Gastrocnemius medialis (tissue), 4 donors: ENCODE measurements around the gene TPT1.

Source experiments
- CTCF ChIP-seq, 5 experiments: fragments of 450-650 bp in 3 of 5; fragments of 200-600 bp in 2 of 5; sonication (generic) in 2 of 5; IDR thresholded peaks in 4 of 5; conservative IDR thresholded peaks in 1 of 5; 1 replicate in 4 of 5; 2 replicates in 1 of 5; pipeline ENCODE4 v1.5.1; 2016 to 2019; ENCODE audit warnings: antibody characterized with exemption in 5 of 5, mild to moderate bottlenecking in 3 of 5, moderate library complexity in 3 of 5
- POLR2A ChIP-seq, 2 donors: fragments of 450-650 bp; IDR thresholded peaks; one replicate each; pipeline ENCODE4 v1.6.1; 2017; ENCODE audit warnings: antibody characterized with exemption in 2 of 2, mild to moderate bottlenecking in 2 of 2, moderate library complexity in 2 of 2

- TF ChIP-seq CTCF (IDR thresholded peaks at IDR 0.05 in 4 of 5, conservative IDR thresholded peaks at IDR 0.05 in 1 of 5) (no peak), POLR2A (IDR thresholded peaks at IDR 0.05) (no peak)
Observed at GRCh38 chr13:45388664-45389063, 47.7 kb upstream of the TPT1 start.
